ENCODE results near the gene RETREG1.

The RETREG1 gene

GRCh38 chr5:16507716-16508115 lies 109.1 kb downstream of the RETREG1 start:
- H3K4me3 ChIP-seq (ENCODE audit: low read length), result no peak overlapping the region
- no peak for DNase-seq (ENCODE audit: low read depth, low spot score)

DNA sequence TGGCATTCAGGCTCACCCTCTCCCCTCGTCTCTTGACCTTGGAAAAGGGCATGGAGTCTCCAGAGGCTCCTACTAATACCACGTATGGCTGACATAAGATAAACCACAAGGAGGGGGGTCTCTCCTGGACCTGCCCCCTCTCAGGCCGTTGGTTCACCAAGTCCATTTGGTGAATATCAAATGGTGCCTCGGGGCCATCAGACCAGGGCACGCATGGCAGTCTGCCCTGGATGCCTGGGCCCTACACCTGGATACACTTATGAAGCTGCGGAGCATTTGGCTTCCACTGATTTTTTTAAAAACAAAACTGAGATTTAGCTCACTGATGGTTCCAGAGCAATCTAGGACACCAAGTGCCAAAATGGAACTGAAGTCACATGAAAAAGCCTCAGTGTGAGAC lies 110.9 kb downstream of the RETREG1 start:
- H3K4me3 ChIP-seq (ENCODE audit: low read length), result no peak overlapping the region
- no peak for DNase-seq (ENCODE audit: low read depth, low spot score)

GRCh38 chr5:16505140-16505891 lies 111.5 kb downstream of the RETREG1 start:
- DNase-seq (ENCODE audit: low read depth, low spot score), result no peak
- H3K4me3 ChIP-seq (ENCODE audit: low read length), result no peak overlapping the region

- H3K4me3 ChIP-seq (ENCODE audit: low read length), result no peak overlapping the region
- DNase-seq (ENCODE audit: low read depth, low spot score), result no peak
Measured at GRCh38 chr5:16504571-16504970, 112.2 kb downstream of the RETREG1 start.

DNA sequence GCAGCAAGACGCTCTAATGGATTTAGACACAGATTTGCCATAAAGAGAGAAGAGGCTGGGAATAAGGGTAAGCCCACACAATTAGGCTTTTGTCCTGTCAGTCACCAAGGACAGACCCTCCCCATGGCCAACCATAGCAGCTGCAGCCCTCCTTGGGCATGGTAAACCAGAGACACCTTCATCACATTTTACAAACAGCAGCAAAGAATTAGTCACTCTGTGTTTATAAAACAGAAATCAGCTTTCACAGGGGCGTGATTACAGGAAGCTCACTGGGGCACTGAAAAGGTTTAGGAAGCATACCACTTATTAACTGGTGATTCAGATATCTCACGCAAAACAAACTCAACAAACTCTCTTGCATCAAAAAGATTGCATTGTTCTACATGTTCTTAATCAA lies 113.9 kb downstream of the RETREG1 start:
- H3K4me3 ChIP-seq (ENCODE audit: low read length), result no peak overlapping the region
- no peak for DNase-seq (ENCODE audit: low read depth, low spot score)

DNA sequence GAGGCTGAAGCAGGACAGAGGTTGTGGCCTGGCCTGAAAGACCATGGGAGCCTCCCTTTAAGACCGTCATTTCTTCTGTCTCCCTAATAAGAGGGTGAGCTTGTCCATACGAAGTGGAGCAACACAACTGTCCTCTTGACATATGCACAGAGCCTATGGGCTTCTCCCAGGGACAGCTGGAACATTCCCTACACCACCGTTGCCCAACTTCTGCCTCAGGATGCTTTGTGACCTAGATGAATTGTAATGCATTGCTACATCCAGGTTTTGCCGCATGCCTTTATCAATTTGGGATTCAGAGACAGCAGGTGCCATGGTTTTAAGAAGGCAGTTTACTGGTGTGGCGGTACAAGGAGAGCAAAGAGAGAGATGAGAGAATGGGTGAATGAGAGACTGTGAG lies 116.8 kb downstream of the RETREG1 start:
- DNase-seq (ENCODE audit: low read depth, low spot score), result no peak
- no peak overlapping the region for H3K4me3 ChIP-seq (ENCODE audit: low read length)

GRCh38 chr5:16497546-16497945 lies 119.3 kb downstream of the RETREG1 start:
- no peak for DNase-seq (ENCODE audit: low read depth, low spot score)
- H3K4me3 ChIP-seq (ENCODE audit: low read length), result no peak overlapping the region

DNA sequence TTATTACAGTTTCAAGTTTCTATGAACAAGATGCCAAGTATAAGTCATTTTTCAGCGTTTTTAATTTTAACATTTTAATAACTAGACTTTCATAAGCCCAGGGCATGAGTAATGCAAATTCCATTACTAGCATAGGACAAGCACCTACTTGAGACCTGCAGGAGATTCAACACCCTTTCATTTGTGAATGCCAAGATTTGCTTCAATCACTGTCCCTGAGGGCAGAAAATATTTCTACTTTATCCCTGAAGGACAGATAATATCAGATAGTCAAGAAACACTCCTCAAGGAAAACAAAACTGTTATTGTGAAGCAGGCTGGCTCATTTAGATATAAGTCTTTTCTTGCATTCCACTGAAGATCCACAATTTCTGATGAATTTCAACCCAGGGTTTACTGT lies 123.5 kb downstream of the RETREG1 start:
- DNase-seq (ENCODE audit: low read depth, low spot score), result no peak
- H3K4me3 ChIP-seq (ENCODE audit: low read length), result no peak overlapping the region

DNA sequence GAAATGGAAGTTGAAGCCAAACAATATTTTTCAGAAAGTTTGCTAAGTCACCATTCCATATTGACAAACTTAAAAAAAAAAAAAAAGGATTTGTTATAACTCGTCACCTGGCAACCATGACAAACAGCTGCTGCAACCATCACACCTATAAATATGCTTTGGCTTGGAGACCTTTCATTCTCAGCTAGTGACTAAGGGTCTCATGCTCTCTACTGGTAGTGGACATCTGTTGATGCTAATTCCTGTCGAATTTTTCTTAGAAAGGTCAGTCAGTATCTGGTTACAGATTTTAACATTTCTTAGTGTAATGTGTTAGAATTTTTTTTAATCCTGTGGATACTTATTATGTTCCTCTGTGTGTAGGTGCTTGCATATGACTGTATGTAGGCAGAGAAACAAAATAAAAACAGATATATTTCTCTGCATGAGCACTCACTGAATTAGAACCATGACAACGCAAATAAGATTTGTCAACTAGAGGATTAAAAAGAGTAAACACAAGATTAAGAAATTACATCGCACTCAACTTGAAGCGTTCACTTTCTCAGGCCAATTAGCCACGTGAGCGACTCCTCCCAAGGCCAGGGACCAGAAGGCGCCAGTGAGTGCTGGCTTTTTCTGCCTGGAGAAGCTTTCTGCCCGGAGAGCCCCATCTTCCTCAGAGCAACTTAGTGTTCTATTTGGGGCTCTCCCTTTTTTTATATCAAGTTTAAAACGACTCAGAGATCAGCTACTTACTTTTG lies 124.2 kb downstream of the RETREG1 start:
- H3K4me3 ChIP-seq (ENCODE audit: low read length), result no peak overlapping the region
- DNase-seq (ENCODE audit: low read depth, low spot score), result no peak

- H3K4me3 ChIP-seq (ENCODE audit: low read length), result no peak overlapping the region
- DNase-seq (ENCODE audit: low read depth, low spot score), result no peak
Measured at GRCh38 chr5:16490911-16491310, 125.9 kb downstream of the RETREG1 start.

GRCh38 chr5:16489322-16489791 lies 127.4 kb downstream of the RETREG1 start:
- H3K4me3 ChIP-seq (ENCODE audit: low read length), result no peak overlapping the region
- DNase-seq (ENCODE audit: low read depth, low spot score), result peak; percentile 26

- no peak overlapping the region for H3K4me3 ChIP-seq (ENCODE audit: low read length)
- no peak for DNase-seq (ENCODE audit: low read depth, low spot score)
Measured at GRCh38 chr5:16487456-16487855, 129.3 kb downstream of the RETREG1 start.

- no peak overlapping the region for H3K4me3 ChIP-seq (ENCODE audit: low read length)
- no peak for DNase-seq (ENCODE audit: low read depth, low spot score)
Measured at GRCh38 chr5:16486711-16487111, 130.1 kb downstream of the RETREG1 start.

DNA sequence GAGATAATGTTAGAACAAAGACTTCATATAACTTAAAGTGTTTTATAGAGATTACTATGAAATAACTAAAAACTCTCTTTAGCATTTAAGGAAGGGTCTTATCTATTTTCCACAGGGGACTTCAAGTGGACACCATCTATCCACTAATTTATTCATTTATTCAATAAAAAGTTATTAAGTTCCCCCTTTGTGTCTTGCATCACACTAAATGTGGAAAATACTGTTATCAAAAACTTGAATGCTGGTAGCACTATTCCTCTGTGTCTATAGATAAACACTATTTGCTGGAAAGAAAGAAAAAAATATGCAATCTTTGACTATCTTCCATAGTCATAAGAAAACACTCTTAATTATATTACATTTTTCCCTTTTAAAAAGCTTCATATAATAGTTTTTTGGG lies 131.1 kb downstream of the RETREG1 start:
- H3K4me3 ChIP-seq (ENCODE audit: low read length), result no peak overlapping the region
- no peak for DNase-seq (ENCODE audit: low read depth, low spot score)

DNA sequence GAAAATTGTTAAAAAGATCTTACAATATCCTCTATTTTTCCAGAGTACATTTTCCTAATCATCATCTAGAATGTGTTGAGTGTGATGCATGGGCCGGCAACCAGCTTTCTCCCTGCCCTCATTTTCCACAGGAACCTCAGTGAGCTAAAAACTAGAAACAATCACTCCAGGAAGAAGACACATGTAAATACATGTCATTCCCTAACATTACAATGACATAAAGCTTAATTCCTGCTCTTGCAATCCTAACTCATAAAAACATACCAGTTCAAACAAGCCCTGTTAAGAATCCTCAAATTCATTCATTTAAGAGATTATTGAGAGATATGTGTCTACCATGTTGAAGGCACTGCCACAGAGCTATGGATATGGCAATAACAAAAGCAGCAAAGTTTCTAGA lies 132.7 kb downstream of the RETREG1 start:
- DNase-seq (ENCODE audit: low read depth, low spot score), result no peak
- no peak overlapping the region for H3K4me3 ChIP-seq (ENCODE audit: low read length)

GRCh38 chr5:16483361-16483760 lies 133.4 kb downstream of the RETREG1 start:
- DNase-seq (ENCODE audit: low read depth, low spot score), result no peak
- no peak overlapping the region for H3K4me3 ChIP-seq (ENCODE audit: low read length)

DNA sequence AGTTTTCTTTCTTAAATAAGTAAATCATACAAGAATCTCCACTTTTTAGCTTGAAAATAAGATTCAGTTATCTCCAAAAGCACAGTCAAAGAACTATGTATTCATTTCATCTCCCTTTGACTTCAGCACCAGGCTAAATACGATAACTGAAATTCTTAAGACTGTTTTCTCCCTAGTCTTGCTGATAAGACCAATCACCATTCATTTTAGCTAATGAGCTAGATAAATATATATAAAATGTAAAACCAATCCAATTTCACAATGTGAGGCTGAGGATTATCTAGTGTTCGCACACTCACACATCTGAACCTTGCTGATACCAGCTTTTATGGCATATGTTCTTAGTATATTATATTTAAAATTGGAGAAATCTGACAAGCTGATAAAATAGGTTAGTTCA lies 133.9 kb downstream of the RETREG1 start:
- DNase-seq (ENCODE audit: low read depth, low spot score), result no peak
- H3K4me3 ChIP-seq (ENCODE audit: low read length), result no peak overlapping the region

- DNase-seq (ENCODE audit: low read depth, low spot score), result no peak
- H3K4me3 ChIP-seq (ENCODE audit: low read length), result no peak overlapping the region
Measured at GRCh38 chr5:16480821-16481538, 135.8 kb downstream of the RETREG1 start.

DNA sequence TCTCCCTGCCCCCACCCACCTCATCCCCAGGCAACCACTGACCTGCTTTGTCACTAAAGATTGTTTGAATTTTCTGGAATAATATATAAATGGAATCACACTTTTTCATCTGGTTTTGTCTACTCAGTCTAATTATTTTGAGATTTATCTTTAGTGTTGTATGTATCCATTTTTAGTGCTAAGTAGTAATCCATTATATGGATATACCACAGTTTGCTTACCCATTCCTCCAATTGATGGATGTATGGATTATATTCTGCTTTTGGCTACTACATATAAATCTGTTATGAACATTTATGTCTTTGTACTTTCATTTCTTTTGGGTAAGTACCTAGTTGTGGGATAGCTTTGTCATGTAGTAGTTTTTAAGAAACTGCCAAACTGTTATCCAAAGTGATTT lies 136.7 kb downstream of the RETREG1 start:
- no peak for DNase-seq (ENCODE audit: low read depth, low spot score)
- no peak overlapping the region for H3K4me3 ChIP-seq (ENCODE audit: low read length)

DNA sequence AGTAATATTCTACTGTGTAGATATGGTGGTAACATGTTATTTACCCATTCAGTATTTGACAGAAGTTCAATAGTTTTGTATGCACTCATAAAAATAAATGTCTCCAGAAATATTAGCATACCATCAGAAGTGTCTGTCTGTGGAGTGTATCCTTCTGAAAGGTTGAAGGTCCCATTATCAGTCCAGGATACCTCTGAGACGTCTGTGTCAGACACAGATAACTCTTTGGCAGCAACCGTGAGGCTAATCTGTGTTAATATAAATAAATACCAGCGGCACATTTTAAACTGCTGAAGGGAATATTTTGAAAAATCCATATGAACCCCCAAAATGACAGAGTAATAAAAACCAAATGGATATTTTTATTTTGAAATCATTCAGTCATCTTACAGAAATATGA lies 139.3 kb downstream of the RETREG1 start:
- no peak for DNase-seq (ENCODE audit: low read depth, low spot score)
- no peak overlapping the region for H3K4me3 ChIP-seq (ENCODE audit: low read length)

All from Jurkat, Clone E6-1 (cell line).